ENCODE results near the gene ZC2HC1C.
"Not testable (repeated sequence)": the region's sequence is repeated elsewhere in the genome, so short reads cannot be mapped to it uniquely, and the experiment has no call there.

Gene ZC2HC1C

GRCh38 chr14:75053396-75054291, 15.8 kb upstream of the ZC2HC1C start:
- DNase-seq (ENCODE audit: low spot score): peak; percentile 39

- DNase-seq (ENCODE audit: low spot score): no peak
These were observed 15.0 kb upstream of the ZC2HC1C start for GRCh38 chr14:75054421-75054820.

GRCh38 chr14:75059642-75060041, 9.8 kb upstream of the ZC2HC1C start:
- DNase-seq (ENCODE audit: low spot score): no peak

- DNase-seq (ENCODE audit: low spot score): no peak
These were observed 9.0 kb upstream of the ZC2HC1C start for GRCh38 chr14:75060420-75060819.

- no peak for DNase-seq (ENCODE audit: low spot score)
These were observed 6.4 kb upstream of the ZC2HC1C start for GRCh38 chr14:75063013-75063412.

- DNase-seq (ENCODE audit: low spot score): peak; percentile 92
These were observed 5.8 kb upstream of the ZC2HC1C start, which contains the start of gene ACYP1 for GRCh38 chr14:75063491-75064204. Gene ACYP1 (minus strand): TSS chr14:75064024. CDS start chr14:75063553, 471 bp downstream.

- DNase-seq (ENCODE audit: low spot score): no peak
These were observed 5.3 kb upstream of the ZC2HC1C start for GRCh38 chr14:75064205-75064567.

- no peak for DNase-seq (ENCODE audit: low spot score)
These were observed 2.8 kb upstream of the ZC2HC1C start for GRCh38 chr14:75066691-75067090.

GRCh38 chr14:75067212-75067611, 2.2 kb upstream of the ZC2HC1C start:
- no peak for DNase-seq (ENCODE audit: low spot score)

GRCh38 chr14:75067765-75068164, 1.7 kb upstream of the ZC2HC1C start:
- not testable (repeated sequence) for DNase-seq (ENCODE audit: low spot score)

- no peak for DNase-seq (ENCODE audit: low spot score)
These were observed 934 bp upstream of the ZC2HC1C start for GRCh38 chr14:75068294-75069120.

- no peak for DNase-seq (ENCODE audit: low spot score)
These were observed 337 bp downstream of the ZC2HC1C start for GRCh38 chr14:75069811-75070145.

GRCh38 chr14:75070383-75070782, 942 bp downstream of the ZC2HC1C start:
- DNase-seq (ENCODE audit: low spot score): no peak

- peak; percentile 52 for DNase-seq (ENCODE audit: low spot score)
These were observed 8.4 kb downstream of the ZC2HC1C start for GRCh38 chr14:75077794-75078193.

GRCh38 chr14:75079521-75079920, 10.1 kb downstream of the ZC2HC1C start:
- DNase-seq (ENCODE audit: low spot score): no peak

- no peak for DNase-seq (ENCODE audit: low spot score)
These were observed 12.3 kb downstream of the ZC2HC1C start for GRCh38 chr14:75081660-75082229.

GRCh38 chr14:75083271-75083670, 13.8 kb downstream of the ZC2HC1C start:
- no peak for DNase-seq (ENCODE audit: low spot score)

- no peak for DNase-seq (ENCODE audit: low spot score)
These were observed 15.1 kb downstream of the ZC2HC1C start for GRCh38 chr14:75084513-75084912.

- DNase-seq (ENCODE audit: low spot score): no peak
These were observed 18.7 kb downstream of the ZC2HC1C start for GRCh38 chr14:75088153-75088552.

- peak; percentile 49 for DNase-seq (ENCODE audit: low spot score)
These were observed 19.3 kb downstream of the ZC2HC1C start for GRCh38 chr14:75088566-75089373.

GRCh38 chr14:75090353-75090752, 20.9 kb downstream of the ZC2HC1C start:
- DNase-seq (ENCODE audit: low spot score): no peak

Data from SK-N-DZ (cell line).